Heart left ventricle (tissue), 16 donors: Measurements from ENCODE around the gene PSEN1. TPM values are rescaled to one million over a fixed set of nuclear protein-coding genes. Genes with fewer than 3 reads are reported as not detected.

Experiments
- ATAC-seq, 4 donors: fragments of 200-7000 bp; cut with Tn5 transposase; one replicate each; pipeline ENCODE4 v1.9.1; 2020 to 2022; ENCODE audit warnings: moderate library complexity in 4 of 4, mild to moderate bottlenecking in 3 of 4, moderate number of reproducible peaks in 1 of 4
- DNase-seq, 5 donors: peaks; one replicate each; pipeline ENCODE4 v3.0.0-alpha.2; 2020
- H3K27ac ChIP-seq, 12 donors: fragments of 200-600 bp; sonication (generic) in 4 of 12; one replicate each; pipeline versions ENCODE4 v1.5.0 to v1.8.0; 2016 to 2022; ENCODE audit warnings: mild to moderate bottlenecking in 2 of 12
- H3K27me3 ChIP-seq, 9 donors: fragments of 200-600 bp; sonication (generic) in 2 of 9; one replicate each; pipeline versions ENCODE4 v1.5.1 to v1.8.0; 2016 to 2022; ENCODE audit warnings: mild to moderate bottlenecking in 3 of 9
- H3K36me3 ChIP-seq, 9 donors: fragments of 200-600 bp; sonication (generic) in 2 of 9; one replicate each; pipeline versions ENCODE4 v1.5.0 to v1.8.0; 2018 to 2022; ENCODE audit warnings: mild to moderate bottlenecking in 2 of 9
- H3K4me1 ChIP-seq, 12 donors: fragments of 200-600 bp; sonication (generic) in 4 of 12; one replicate each; pipeline versions ENCODE4 v1.5.0 to v1.8.0; 2016 to 2022; ENCODE audit warnings: mild to moderate bottlenecking in 3 of 12
- H3K4me3 ChIP-seq, 12 donors: fragments of 200-600 bp; sonication (generic) in 4 of 12; one replicate each; pipeline versions ENCODE4 v1.5.0 to v1.8.0; 2017 to 2022; ENCODE audit warnings: mild to moderate bottlenecking in 9 of 12, moderate library complexity in 4 of 12
- H3K9me3 ChIP-seq, 12 donors: fragments of 200-600 bp; sonication (generic) in 4 of 12; one replicate each; pipeline versions ENCODE4 v1.5.0 to v1.8.0; 2016 to 2022; ENCODE audit warnings: mild to moderate bottlenecking in 1 of 12
- CTCF ChIP-seq, 12 donors: fragments of 200-600 bp; sonication (generic) in 4 of 12; IDR thresholded peaks; one replicate each; pipeline versions ENCODE4 v1.5.0 to v1.8.0; 2018 to 2022; ENCODE audit warnings: antibody characterized with exemption in 12 of 12, mild to moderate bottlenecking in 5 of 12
- POLR2A ChIP-seq, 2 donors: fragments of 450-650 bp; IDR thresholded peaks; one replicate each; pipeline ENCODE4 v1.6.1; 2017; ENCODE audit warnings: antibody characterized with exemption in 2 of 2, mild to moderate bottlenecking in 2 of 2, moderate library complexity in 2 of 2
- WGBS, 4 donors: extraction: QIAGEN DNeasy Blood & Tissue Kit in 2 of 4; methylation state at CpG; one replicate each; pipeline versions ENCODE4 v1.1.5 to v1.1.7; 2013 to 2018; 5-methylcytosine and 5-hydroxymethylcytosine counted together
- intact Hi-C, 10 donors: fragments of 100-400 bp; cut with DNase I; formaldehyde crosslinking; loops; one replicate each; pipeline versions ENCODE4 v1.11.1 to v1.14.2; 2022
- long read RNA-seq, 3 donors: library from polyadenylated mRNA; unstranded; transcript quantifications; one replicate each; pipeline ENCODE4 v2.0.0, GENCODE V29; 2020 to 2021
- polyA plus RNA-seq, 2 donors: library from polyadenylated mRNA; stranded (reverse); fragments of 200-250 nt; gene quantifications; one replicate each; pipeline ENCODE4 v1.2.3, GENCODE V29; 2013
- total RNA-seq, 9 donors: library from RNA; depleted of rRNA in 2 of 9; stranded (reverse); fragments of >200 nt in 2 of 9; fragmentation: NEBNext Ultra II Directional in 3 of 9; extraction: Animal tissue kit (Norgen Biotek cat#: 25700) in 3 of 9; gene quantifications; one replicate each; pipeline versions ENCODE4 v1.1.0 to v1.2.4, GENCODE V29; 2016 to 2023
- donor health status: ischemic (EF 13 %, LVEDD 7.1; RV severe dilation, severe dysfunction).
- donor health status: healthy with polysubstance abuse.
- donor health status: DM: no; HTN: yes; CAD: no.
- donor health status: DM: no; HTN: no; CAD: no.
- donor health status: ischemic (EF 25% LVEDD 6.9; RV normal size, moderate dysfunction).
- donor health status: ischemic (EF 25% LVEDD 5.7; RV mildly dilated, moderate dysfunction).
- donor health status: healthy.
- donor health status: DM: yes; HTN: yes; CAD: no.
- donor health status: ischemic (EF 35%, LVEDD 5.7; RV mildly dilated, moderate dysfunction).
- donor health status: nonischemic (EF 11% LVEDD 7.7; RV severe dilation, severe dysfunction).
- donor health status: DM: yes; HTN: yes; CAD: no.
- donor health status: PGD.
- donor health status: ischemic (EF 29% LVEDD 5.4; RV normal size, mild dysfunction).
- donor health status: nonischemic (EF 23%, LVEDD 6.1; RV moderate dilation, normal function).

The PSEN1 gene
- 10 to 100 TPM; 19.9 to 44.1 (median 22.9) TPM for total RNA-seq
- 10 to 100 TPM; 11.6 to 22.4 TPM for polyA plus RNA-seq
- long read RNA-seq, donor 1, full-length matches to known transcripts: 16 of 31 reads
- long read RNA-seq, donor 1, partial matches to known transcripts: 6 of 31 reads
- long read RNA-seq, donor 1, other reads (novel, unspliced or antisense): 9 of 31 reads
- long read RNA-seq, donor 2, full-length matches to known transcripts: 71 of 95 reads
- long read RNA-seq, donor 2, partial matches to known transcripts: 8 of 95 reads
- long read RNA-seq, donor 2, other reads (novel, unspliced or antisense): 16 of 95 reads
- long read RNA-seq, donor 3, full-length matches to known transcripts: 17 of 27 reads
- long read RNA-seq, donor 3, partial matches to known transcripts: 4 of 27 reads
- long read RNA-seq, donor 3, other reads (novel, unspliced or antisense): 6 of 27 reads

- no peaks in the 10 kb centered on the region for H3K27me3 ChIP-seq
- H3K4me1 ChIP-seq: peaks cover 0 to 33% (median 10%) of the 10 kb centered on the region in 12 donors
- intact Hi-C loops: no loop called here
- H3K9me3 ChIP-seq: no peaks in the 10 kb centered on the region
- WGBS, 4 donors: 0 to 2% (median 0%) methylated on average over 13 to 71 of the region's 71 CpGs
- H3K36me3 ChIP-seq: no peaks in the 10 kb centered on the region
- ATAC-seq (peak; percentile 97 to 99 (median 98)), DNase-seq (peak; percentile 94 to 98 (median 95))
- peak within 1 kb of the TSS; percentile 73 to 98 (median 90) for H3K27ac ChIP-seq
- H3K4me3 ChIP-seq: peak within 1 kb of the TSS; percentile 55 to 100 (median 90)
- peak in 1 of 2 donors; percentile 83 for TF ChIP-seq POLR2A (IDR thresholded peaks at IDR 0.05)
- TF ChIP-seq CTCF (IDR thresholded peaks at IDR 0.05): no peak
Measured at GRCh38 chr14:73136387-73137225, at the start of gene PSEN1. TSS of gene PSEN1 (plus strand) at chr14:73136507. CDS start at chr14:73148020, 11,513 bp downstream.

GRCh38 chr14:73091044-73091443 is 45.3 kb upstream of the PSEN1 start:
- H3K4me1 ChIP-seq: no peaks in the 10 kb centered on the region
- no peaks in the 10 kb centered on the region for H3K27me3 ChIP-seq
- intact Hi-C loops: no loop called here
- DNase-seq (no peak), ATAC-seq (no peak)
- H3K9me3 ChIP-seq: no peaks in the 10 kb centered on the region
- peaks cover 0 to 88% (median 82%) of the 10 kb centered on the region in 9 donors for H3K36me3 ChIP-seq
- WGBS, 4 donors: 92 to 97% (median 96%) methylated on average over 2 of the region's 2 CpGs
- no peak overlapping the region for H3K27ac ChIP-seq
- H3K4me3 ChIP-seq: no peak overlapping the region
- TF ChIP-seq POLR2A (IDR thresholded peaks at IDR 0.05): no peak

GRCh38 chr14:73097421-73097820 is 38.9 kb upstream of the PSEN1 start:
- H3K36me3 ChIP-seq: peaks cover 3 to 89% (median 85%) of the 10 kb centered on the region in 9 donors
- no peaks in the 10 kb centered on the region for H3K27me3 ChIP-seq
- no peak overlapping the region for H3K4me3 ChIP-seq
- intact Hi-C loops: no loop called here
- ATAC-seq (no peak), DNase-seq (no peak)
- 89 to 98% (median 97%) methylated on average over 11 of the region's 11 CpGs for WGBS, 4 donors
- H3K27ac ChIP-seq: no peak overlapping the region
- TF ChIP-seq POLR2A (IDR thresholded peaks at IDR 0.05) (no peak), CTCF (IDR thresholded peaks at IDR 0.05) (no peak)
- no peaks in the 10 kb centered on the region for H3K9me3 ChIP-seq
- H3K4me1 ChIP-seq: no peaks in the 10 kb centered on the region

GRCh38 chr14:73100334-73100733 is 36.0 kb upstream of the PSEN1 start:
- H3K4me1 ChIP-seq: no peaks in the 10 kb centered on the region
- WGBS, 4 donors: 91 to 95% (median 92%) methylated on average over 4 of the region's 4 CpGs
- intact Hi-C loops: no loop called here
- H3K9me3 ChIP-seq: no peaks in the 10 kb centered on the region
- H3K4me3 ChIP-seq: no peak overlapping the region
- H3K27me3 ChIP-seq: no peaks in the 10 kb centered on the region
- ATAC-seq (no peak), DNase-seq (no peak)
- H3K36me3 ChIP-seq: peaks cover 3 to 99% (median 95%) of the 10 kb centered on the region in 9 donors
- TF ChIP-seq POLR2A (IDR thresholded peaks at IDR 0.05): no peak
- no peak for TF ChIP-seq CTCF (IDR thresholded peaks at IDR 0.05)
- H3K27ac ChIP-seq: no peak overlapping the region
